NCI-H526 treated with DMSO at 0.1 percent for 48 hours (cell line): ENCODE results near the gene SLC10A3.

Experiments used
- DNase-seq: peaks from one replicate; lab custom pipeline; 2025; lab: John Stamatoyannopoulos, UW

Gene SLC10A3

DNA sequence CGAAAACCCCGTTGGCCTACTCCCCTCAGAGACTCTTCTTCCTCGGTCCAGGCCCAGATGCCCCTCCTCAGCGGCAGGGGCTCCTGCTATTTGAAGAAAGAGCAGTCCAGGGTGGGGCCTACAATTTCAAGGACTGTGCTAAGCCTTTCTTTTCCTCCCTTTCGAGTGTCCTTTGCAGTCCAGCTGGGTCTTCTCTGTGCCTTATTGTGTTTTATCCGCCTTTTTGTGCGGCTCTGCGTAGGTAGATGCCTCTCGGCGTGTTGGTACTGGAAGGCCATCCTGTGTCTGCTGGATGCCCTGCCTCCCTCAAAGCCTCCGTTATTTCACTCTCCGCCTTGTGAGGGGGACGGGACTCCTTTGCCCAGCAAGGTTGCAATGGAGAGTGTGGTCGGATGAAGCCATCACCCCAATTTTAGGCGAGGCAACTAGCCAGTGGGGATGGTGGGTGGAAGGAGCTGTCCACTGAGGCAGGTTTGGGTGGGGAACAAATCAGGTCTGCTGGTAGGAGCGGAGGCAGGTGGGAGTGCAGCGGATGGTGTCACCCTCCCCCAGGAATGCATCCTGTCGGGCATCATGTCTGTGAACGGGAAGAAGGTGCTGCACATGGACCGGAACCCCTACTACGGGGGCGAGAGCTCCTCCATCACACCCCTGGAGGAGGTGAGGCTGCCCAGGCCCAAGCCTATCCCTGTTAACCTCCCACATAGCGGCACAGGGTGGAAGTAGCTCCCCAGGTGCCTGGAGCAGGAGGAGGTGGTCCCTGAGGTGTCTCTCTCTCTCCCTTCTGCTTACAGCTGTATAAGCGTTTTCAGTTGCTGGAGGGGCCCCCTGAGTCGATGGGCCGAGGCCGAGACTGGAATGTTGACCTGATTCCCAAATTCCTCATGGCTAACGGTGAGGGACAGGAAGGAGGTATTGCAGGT, 52.2 kb downstream of the SLC10A3 start:
- no peak for DNase-seq
